Muscle layer of colon (tissue), 2 donors: ENCODE results near the gene OTOF.

ENCODE experiments used
- H3K27ac ChIP-seq: one replicate; pipeline ENCODE4 v1.7.0; 2013; ENCODE audit warnings: low read depth, mild to moderate bottlenecking, low read length, moderate library complexity
- H3K27me3 ChIP-seq, 2 donors: one replicate each; pipeline ENCODE4 v1.7.0; 2013; ENCODE audit warnings: low read length in 2 of 2, mild to moderate bottlenecking in 2 of 2; ENCODE audit not compliant: insufficient read depth in 2 of 2, control insufficient read depth in 1 of 2
- H3K36me3 ChIP-seq: one replicate; pipeline ENCODE4 v1.7.0; 2013; ENCODE audit warnings: mild to moderate bottlenecking, low read length; ENCODE audit not compliant: insufficient read depth
- H3K4me1 ChIP-seq: one replicate; pipeline ENCODE4 v1.7.0; 2013; ENCODE audit warnings: mild to moderate bottlenecking, low read length; ENCODE audit not compliant: insufficient read depth
- H3K4me3 ChIP-seq, 2 donors: one replicate each; pipeline ENCODE4 v1.7.0; 2013; ENCODE audit warnings: low read length in 2 of 2, low read depth in 1 of 2, mild to moderate bottlenecking in 1 of 2, moderate library complexity in 1 of 2
- H3K9ac ChIP-seq: one replicate; pipeline ENCODE4 v1.7.0; 2013; ENCODE audit warnings: low read length
- H3K9me3 ChIP-seq: one replicate; pipeline ENCODE4 v1.7.0; 2013; ENCODE audit warnings: mild to moderate bottlenecking, low read length
- donor health status: abdominal sarcoma.
- donor health status: Adenocarcinoma of cecum.

Gene OTOF

DNA sequence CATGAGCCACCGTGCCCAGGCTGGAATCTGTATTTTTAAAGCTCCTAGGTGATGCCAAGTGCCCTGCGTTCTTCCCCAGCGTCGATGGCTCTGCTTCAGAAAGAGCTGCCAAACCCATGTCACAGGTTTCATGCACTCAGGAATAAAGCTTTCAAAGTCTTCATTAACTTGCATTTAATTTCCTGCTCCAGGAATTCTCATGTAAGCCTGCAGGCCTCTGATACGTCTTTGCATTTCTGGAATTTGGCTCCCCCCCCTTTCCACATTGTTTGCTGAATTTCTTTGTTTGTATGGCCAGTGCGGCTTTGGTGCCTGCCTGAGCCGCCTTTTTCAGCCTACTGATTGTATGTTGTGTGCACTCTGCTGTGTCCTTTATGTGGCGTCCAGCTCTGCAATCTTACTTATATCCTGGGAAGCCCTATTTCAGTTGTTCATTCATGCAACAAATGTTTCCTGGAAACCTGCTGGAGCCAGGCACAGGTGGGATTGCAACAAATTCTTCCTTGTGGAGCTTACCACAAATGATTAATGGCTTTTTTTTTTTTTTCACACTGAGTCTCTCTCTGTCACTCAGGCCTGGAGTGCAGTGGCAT, 17.9 kb upstream of the OTOF start:
- Histone ChIP-seq H3K9me3 (no peaks in the 10 kb centered on the region), H3K27me3 (no peaks in the 10 kb centered on the region), H3K27ac (no peak overlapping the region), H3K4me1 (no peaks in the 10 kb centered on the region), H3K36me3 (no peaks in the 10 kb centered on the region), H3K4me3 (no peak overlapping the region), H3K9ac (no peak overlapping the region)

DNA sequence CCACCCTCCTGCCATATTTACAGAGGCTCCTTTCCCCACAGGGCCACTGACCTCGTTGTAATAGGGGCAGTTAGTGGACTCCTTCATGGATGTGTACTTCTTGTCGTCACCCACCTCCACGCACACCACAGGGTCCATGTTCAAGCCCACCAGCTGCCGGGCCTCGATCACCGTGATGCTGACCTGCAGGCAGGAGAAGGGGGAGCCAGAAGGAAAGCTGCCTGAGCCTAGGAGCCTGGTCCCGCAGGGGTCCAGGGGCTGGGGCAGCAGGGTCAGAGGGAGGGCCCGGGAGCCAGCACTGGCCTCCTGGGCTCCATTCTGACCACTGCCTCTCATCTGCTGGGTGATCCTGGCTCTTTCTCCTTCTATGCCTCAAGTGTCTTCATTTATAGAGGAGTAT, 17.0 kb upstream of the OTOF start:
- no peak overlapping the region for H3K27ac ChIP-seq
- H3K27me3 ChIP-seq: no peaks in the 10 kb centered on the region
- no peaks in the 10 kb centered on the region for H3K4me1 ChIP-seq
- no peak overlapping the region for H3K9ac ChIP-seq
- no peaks in the 10 kb centered on the region for H3K36me3 ChIP-seq
- H3K9me3 ChIP-seq: no peaks in the 10 kb centered on the region
- no peak overlapping the region for H3K4me3 ChIP-seq

DNA sequence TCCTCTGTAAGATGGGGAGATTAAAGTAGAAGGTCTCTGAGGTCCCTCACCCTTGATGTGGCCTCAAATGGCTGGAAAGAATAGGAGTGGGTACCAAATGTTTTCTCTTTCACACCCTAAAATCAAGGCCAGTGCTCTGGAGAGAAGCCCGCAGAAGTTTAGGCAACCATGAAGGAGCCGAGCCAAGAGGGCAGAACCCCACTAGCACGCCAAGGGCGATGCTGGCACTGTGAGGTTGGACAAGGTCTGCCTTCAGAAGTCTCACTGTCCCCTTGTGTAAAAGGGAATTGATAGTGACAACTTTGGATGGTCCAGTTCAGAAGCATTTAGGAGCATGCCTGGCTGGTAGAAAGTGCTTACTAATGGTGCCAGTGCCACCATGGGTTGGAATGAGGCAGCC, 16.3 kb upstream of the OTOF start:
- H3K4me1 ChIP-seq: no peaks in the 10 kb centered on the region
- no peak overlapping the region for H3K27ac ChIP-seq
- no peaks in the 10 kb centered on the region for H3K9me3 ChIP-seq
- no peak overlapping the region for H3K9ac ChIP-seq
- H3K4me3 ChIP-seq: no peak overlapping the region
- no peaks in the 10 kb centered on the region for H3K36me3 ChIP-seq
- no peaks in the 10 kb centered on the region for H3K27me3 ChIP-seq

DNA sequence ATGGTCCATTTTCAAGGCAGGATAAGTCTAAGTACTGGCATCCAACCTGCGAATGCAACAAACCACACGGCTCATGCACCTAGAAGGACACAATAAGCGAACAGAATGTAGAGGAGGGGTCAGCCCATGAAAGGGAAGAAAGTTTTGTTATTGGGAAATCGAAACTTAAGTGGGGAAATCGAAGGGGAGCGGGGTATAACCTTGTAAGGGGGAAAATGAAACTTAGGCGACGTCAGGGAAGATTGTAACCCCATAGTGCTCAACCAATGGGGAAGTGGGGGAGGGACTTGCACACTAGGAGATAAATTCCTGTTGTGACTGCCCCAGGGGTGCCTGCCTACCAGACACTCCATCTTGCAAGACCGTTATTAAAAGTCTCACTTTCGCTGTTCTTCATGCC, 15.6 kb upstream of the OTOF start:
- Histone ChIP-seq H3K27me3 (no peaks in the 10 kb centered on the region), H3K4me3 (no peak overlapping the region), H3K36me3 (no peaks in the 10 kb centered on the region), H3K27ac (no peak overlapping the region), H3K4me1 (no peaks in the 10 kb centered on the region), H3K9ac (no peak overlapping the region), H3K9me3 (no peaks in the 10 kb centered on the region)

DNA sequence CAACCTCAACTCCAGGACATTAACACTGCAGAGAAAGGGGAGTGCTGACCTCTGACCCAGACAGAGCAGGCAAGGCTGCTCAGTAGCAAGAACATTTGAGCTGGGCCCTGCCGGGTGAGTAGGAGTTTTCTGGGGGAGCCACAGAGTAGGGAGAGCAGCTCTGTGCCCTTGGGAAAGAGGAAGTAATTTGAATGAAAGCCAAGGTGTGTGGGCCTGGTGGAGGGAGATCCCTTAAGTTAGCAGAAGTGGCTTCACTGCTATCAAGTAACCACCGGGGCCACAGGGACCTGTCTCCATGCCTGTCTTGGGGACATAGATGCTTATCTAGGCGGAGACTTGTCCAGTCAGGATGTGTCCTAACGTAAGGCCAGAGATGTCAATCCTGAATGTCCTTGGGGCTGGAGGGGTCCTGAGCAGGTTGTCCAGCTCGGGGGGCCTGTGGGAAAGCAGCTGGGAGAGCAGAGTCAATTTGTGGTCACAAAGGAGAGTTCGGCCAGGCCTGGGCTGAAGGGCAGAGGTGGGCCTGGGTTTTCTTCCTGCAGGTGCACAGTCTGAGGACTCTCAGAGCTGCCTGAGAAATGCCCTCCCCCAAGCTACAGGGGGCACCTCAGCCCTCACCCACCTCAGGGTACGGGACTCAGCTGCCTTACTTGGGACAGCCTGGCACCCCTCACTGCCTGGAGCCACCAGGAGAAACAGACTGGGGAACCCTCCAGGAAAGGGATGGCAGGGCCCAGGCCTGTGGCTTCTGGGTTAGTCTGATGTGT, 15.0 kb upstream of the OTOF start:
- H3K27ac ChIP-seq: no peak overlapping the region
- H3K27me3 ChIP-seq: no peaks in the 10 kb centered on the region
- no peaks in the 10 kb centered on the region for H3K4me1 ChIP-seq
- no peaks in the 10 kb centered on the region for H3K36me3 ChIP-seq
- H3K9me3 ChIP-seq: no peaks in the 10 kb centered on the region
- H3K4me3 ChIP-seq: no peak overlapping the region
- H3K9ac ChIP-seq: no peak overlapping the region

DNA sequence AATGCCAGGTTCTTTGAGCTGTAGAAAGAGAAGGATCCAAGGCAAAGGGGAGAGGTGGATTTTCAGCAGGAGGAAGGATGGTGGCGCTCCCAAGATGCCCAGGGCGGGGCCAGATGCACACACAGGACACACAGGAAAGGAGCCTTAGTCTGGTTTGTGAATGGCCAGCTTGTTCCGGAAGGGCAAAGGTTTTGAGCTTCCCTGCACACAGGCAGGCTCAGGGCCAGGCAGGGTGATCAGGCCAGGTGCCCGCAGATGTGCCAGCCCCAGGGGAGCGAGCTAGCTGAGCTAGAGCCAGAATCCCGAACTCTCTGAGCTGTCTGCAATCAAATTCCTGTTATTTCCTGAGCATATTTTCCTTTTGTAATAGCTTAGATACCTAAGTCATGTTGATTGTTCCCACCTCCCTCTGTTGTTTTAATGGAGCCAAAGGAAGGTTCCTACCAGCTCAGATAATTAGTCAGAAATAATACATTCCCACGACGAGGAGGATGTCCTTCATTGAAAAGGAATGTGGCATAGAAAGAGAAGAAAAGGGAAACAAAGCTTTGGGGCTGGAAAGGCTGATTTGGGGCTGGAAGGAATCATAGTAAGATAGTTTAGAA, 13.7 kb upstream of the OTOF start:
- Histone ChIP-seq H3K9me3 (no peaks in the 10 kb centered on the region), H3K27me3 (no peaks in the 10 kb centered on the region), H3K36me3 (no peaks in the 10 kb centered on the region), H3K4me3 (no peak overlapping the region), H3K4me1 (no peaks in the 10 kb centered on the region), H3K27ac (no peak overlapping the region), H3K9ac (no peak overlapping the region)

DNA sequence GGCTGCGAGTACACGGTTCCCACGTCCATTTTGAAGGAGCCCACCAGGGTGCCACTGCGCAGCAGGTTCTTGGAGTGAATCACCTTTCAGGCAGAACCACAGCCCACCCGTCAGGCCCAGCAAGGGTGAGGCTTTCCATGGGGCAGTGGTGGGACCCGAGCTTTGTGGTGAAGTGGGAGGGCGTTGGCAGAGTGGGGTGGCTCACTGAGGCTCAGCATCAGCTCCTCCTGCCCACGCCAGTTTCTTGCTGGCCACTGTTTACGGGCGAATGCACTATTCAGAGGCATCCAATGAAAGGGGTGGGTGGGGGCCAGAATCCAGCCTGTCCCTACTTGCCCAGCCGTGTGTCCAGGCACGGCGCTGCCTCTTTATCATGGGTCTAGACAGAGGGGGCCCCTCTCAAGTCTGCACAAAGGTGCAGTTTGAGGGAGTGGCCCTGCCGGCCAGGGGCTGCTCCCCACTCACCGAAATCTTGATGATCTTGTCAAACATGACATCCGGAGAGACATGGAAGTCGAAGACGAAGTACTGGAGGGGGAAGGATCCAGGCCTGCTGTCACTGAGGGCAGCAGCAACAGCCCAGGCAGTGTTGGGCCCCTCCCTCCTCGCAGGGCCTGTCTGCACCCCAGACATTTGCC, 11.4 kb upstream of the OTOF start:
- Histone ChIP-seq H3K9ac (no peak overlapping the region), H3K4me3 (no peak overlapping the region), H3K27me3 (no peaks in the 10 kb centered on the region), H3K9me3 (no peaks in the 10 kb centered on the region), H3K27ac (no peak overlapping the region), H3K36me3 (no peaks in the 10 kb centered on the region), H3K4me1 (no peaks in the 10 kb centered on the region)

DNA sequence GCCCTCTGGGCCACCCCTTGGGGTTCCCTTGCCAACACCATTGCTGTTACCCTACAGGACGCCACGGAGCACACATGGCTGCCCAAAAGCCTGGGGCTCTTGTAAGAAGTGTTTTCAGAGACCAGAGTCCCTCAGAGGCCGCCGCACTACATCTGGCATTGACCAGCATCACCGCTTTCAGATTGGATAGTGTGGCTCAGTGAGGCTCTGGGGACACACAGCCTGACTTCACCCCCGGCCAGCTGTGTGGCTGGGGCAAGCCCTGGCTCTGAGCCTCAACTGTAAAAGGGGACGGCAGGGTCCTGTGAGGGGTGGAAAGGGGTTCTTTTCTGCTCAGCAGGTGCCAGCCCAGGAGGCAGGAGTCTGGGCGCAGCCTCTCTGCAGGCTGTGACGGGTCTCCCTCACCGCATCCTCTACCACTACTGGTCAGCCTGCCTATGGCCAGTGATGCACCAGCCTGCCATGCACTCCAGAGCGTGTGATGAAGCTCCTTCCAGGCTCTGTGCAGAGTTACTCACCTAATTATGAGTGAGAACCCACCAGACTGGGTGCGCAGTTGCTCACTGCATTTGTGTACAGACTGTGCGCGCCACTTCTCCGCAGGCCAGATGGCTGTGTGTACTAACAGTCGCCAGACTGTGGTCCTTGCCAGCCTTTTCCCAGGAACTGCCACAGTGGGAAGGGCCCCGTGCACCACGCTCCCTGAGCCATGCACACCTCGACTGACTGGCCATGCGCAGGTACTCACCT, 10.7 kb upstream of the OTOF start:
- Histone ChIP-seq H3K4me1 (no peaks in the 10 kb centered on the region), H3K36me3 (no peaks in the 10 kb centered on the region), H3K9me3 (no peaks in the 10 kb centered on the region), H3K4me3 (no peak overlapping the region), H3K27me3 (no peaks in the 10 kb centered on the region), H3K9ac (no peak overlapping the region), H3K27ac (no peak overlapping the region)

DNA sequence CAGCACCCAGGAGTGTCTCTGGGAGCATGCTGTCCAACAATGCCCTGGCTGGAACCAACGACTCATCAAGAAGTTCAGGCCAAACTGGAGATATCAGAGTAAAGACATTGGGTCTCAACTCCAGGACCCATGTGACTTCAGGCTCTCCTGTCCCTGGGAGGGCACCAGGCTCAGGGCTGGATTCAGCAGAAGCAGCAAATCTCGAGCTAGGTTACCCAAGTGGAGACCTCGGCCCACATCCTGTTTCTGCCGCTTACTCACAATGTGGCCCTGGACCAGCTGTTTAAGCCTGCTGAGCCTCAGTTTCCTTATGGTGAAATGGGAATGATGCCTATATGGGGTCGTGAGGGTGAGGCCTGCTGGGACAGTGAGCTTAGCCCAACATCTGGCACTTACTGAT, 9.3 kb upstream of the OTOF start:
- Histone ChIP-seq H3K36me3 (no peaks in the 10 kb centered on the region), H3K27ac (no peak overlapping the region), H3K4me3 (no peak overlapping the region), H3K27me3 (no peaks in the 10 kb centered on the region), H3K4me1 (no peaks in the 10 kb centered on the region), H3K9ac (no peak overlapping the region), H3K9me3 (no peaks in the 10 kb centered on the region)

DNA sequence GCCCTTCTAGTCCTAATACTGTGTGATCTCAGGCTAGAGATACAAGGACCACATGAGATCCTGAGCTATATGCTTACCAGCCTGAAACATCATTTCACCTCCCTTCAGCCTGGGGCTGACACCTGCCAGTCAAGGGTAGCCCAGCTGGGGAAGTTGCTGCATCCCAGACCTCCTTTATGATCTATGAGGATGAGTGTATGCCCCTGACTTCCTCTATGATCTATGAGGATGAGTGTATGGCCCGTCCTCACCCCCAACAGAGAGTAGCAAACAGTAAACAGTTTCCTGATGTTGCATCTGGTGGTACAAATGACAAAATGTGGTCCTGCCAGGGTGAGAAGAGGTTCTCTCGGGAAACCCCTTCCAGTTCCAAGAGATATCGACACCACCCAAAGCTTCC, 8.9 kb upstream of the OTOF start:
- Histone ChIP-seq H3K4me3 (no peak overlapping the region), H3K9me3 (no peaks in the 10 kb centered on the region), H3K27me3 (no peaks in the 10 kb centered on the region), H3K9ac (no peak overlapping the region), H3K27ac (no peak overlapping the region), H3K36me3 (no peaks in the 10 kb centered on the region), H3K4me1 (no peaks in the 10 kb centered on the region)

DNA sequence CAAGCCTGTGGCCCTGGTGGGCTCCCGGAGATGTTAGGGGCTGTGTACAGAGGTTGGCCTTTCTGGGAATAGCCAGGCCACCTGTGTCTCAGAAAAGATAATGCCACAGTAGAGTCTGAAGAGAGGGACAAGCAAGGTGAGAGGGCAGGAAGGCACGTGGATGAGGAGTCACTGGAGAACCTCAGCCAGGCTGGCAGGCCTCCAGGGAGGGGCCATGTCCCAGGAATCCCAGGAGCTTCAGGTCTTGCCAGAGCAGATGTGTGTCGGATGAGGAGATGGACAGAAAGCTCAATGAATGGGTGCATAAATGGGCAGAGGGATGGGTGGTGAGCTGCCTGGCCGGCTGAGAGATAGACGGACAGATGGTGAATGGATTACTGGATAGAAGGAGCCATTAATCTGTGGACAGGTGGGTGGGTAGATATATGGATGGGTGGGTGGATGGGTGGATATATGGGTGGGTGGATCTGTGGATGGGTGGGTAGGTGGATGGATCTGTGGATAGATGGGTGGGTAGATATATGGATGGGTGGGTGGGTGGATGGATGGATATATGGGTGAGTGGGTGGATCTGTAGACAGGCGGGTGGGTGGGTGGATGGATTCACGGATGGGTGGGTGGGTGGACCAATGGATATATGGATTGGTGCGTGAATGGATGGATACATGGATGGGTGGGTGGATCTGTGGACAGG, 7.9 kb upstream of the OTOF start:
- Histone ChIP-seq H3K36me3 (no peaks in the 10 kb centered on the region), H3K27me3 (no peaks in the 10 kb centered on the region), H3K4me3 (no peak overlapping the region), H3K4me1 (no peaks in the 10 kb centered on the region), H3K27ac (no peak overlapping the region), H3K9ac (no peak overlapping the region), H3K9me3 (no peaks in the 10 kb centered on the region)
